ENCODE results near the gene BCL7B. TPM values are rescaled to one million over a fixed set of nuclear protein-coding genes. Genes with fewer than 3 reads are reported as not detected.

BCL7B gene
- total RNA-seq, 1 experiment from 2014 or later: 41.0 TPM

GRCh38 chr7:73519867-73520672, 37.4 kb downstream of the BCL7B start:
- no peak for ATAC-seq
- intact Hi-C loops (cut with micrococcal nuclease): no loop called here
- no peak for DNase-seq
- Histone ChIP-seq H3F3A (ENCODE audit: low read length, unreplicated experiment) (no peaks in the 10 kb centered on the region), H3K79me2 (ENCODE audit: low read length) (peaks cover 66% of the 10 kb centered on the region), H3K4me2 (ENCODE audit: low read length) (peak overlapping the region; percentile 92), H3K9me3 (ENCODE audit: low read length) (no peaks in the 10 kb centered on the region), H3K4me1 (ENCODE audit: insufficient read depth, low read length) (peaks cover 19% of the 10 kb centered on the region; the same call in 1 of the 2 replicates), H4K20me1 (ENCODE audit: low read length) (peaks cover 40% of the 10 kb centered on the region), H3K4me3 (ENCODE audit: low read length) (peak overlapping the region; percentile 82), H2AFZ (ENCODE audit: low read length) (no peak overlapping the region), H3K27ac (ENCODE audit: low read length) (no peak overlapping the region), H3K9ac (ENCODE audit: low read length) (peak overlapping the region; percentile 96), H3K36me3 (ENCODE audit: low read depth, low read length) (peaks cover 23% of the 10 kb centered on the region; the same call in 1 of the 2 replicates), H3K27me3 (ENCODE audit: low read length) (no peaks in the 10 kb centered on the region), H3K9me2 (replicated peaks; ENCODE audit: low read length) (no peaks in the 10 kb centered on the region)
- CTCF ChIA-PET: no interaction called here
- TF ChIP-seq CTCF (conservative IDR thresholded peaks at IDR 0.05; ENCODE audit: low read depth, low read length): no peak; the same call in 1 of the 2 replicates
- no peak for TF ChIP-seq EZH2phosphoT487 (IDR thresholded peaks at IDR 0.05; ENCODE audit: borderline replicate concordance, low read length)
- no peak for TF ChIP-seq EZH2 (IDR thresholded peaks at IDR 0.05; ENCODE audit: low read length, unreplicated experiment)
- BruUV-seq (replicated peaks): no TSS peak
- POLR2A ChIA-PET (ENCODE audit: unreplicated experiment): no interaction called here

GRCh38 chr7:73518470-73518869, 39.0 kb downstream of the BCL7B start:
- Histone ChIP-seq H3K27ac (ENCODE audit: low read length) (no peak overlapping the region), H3K9me2 (replicated peaks; ENCODE audit: low read length) (no peaks in the 10 kb centered on the region), H3K4me3 (ENCODE audit: low read length) (peak overlapping the region; percentile 82), H3K4me1 (ENCODE audit: insufficient read depth, low read length) (peaks cover 19% of the 10 kb centered on the region; the same call in 1 of the 2 replicates), H3K4me2 (ENCODE audit: low read length) (peak overlapping the region; percentile 92), H2AFZ (ENCODE audit: low read length) (no peak overlapping the region), H3K36me3 (ENCODE audit: low read depth, low read length) (peaks cover 26% of the 10 kb centered on the region; the same call in 1 of the 2 replicates), H3K9me3 (ENCODE audit: low read length) (no peaks in the 10 kb centered on the region), H4K20me1 (ENCODE audit: low read length) (peaks cover 48% of the 10 kb centered on the region), H3F3A (ENCODE audit: low read length, unreplicated experiment) (no peaks in the 10 kb centered on the region), H3K9ac (ENCODE audit: low read length) (no peak overlapping the region), H3K79me2 (ENCODE audit: low read length) (peaks cover 82% of the 10 kb centered on the region), H3K27me3 (ENCODE audit: low read length) (no peaks in the 10 kb centered on the region)
- TF ChIP-seq EZH2 (IDR thresholded peaks at IDR 0.05; ENCODE audit: low read length, unreplicated experiment) (no peak), CTCF (conservative IDR thresholded peaks at IDR 0.05; ENCODE audit: low read depth, low read length) (no peak)
- intact Hi-C loops (cut with micrococcal nuclease): no loop called here
- ATAC-seq: no peak
- ChIA-PET POLR2A (ENCODE audit: unreplicated experiment) (no interaction called here), CTCF (interaction anchor here (0.5 kb wide), 1 partner anchor 247 kb away, joined by 3 read pairs; no protein-coding TSS in a partner anchor)
- BruUV-seq (replicated peaks): no TSS peak
- no peak for DNase-seq

All from PC-3 (cell line).